GM10266 (cell line): ENCODE measurements around the gene TNFRSF19.

ENCODE experiments used
- DNase-seq: peaks from one replicate; pipeline ENCODE4 v3.0.0; 2012; ENCODE audit errors: extremely low spot score
- TF ChIP-seq, protein P1 (sequence below): IDR thresholded peaks from 2 replicates; pipeline ENCODE4 v1.5.1; 2012; ENCODE audit warnings: mild to moderate bottlenecking, low read depth; ENCODE audit not compliant: control insufficient read depth, insufficient read depth; ENCODE audit errors: missing control alignments

TNFRSF19 gene

GRCh38 chr13:23655321-23655720, 85.1 kb downstream of the TNFRSF19 start:
- TF ChIP-seq, protein P1, sequence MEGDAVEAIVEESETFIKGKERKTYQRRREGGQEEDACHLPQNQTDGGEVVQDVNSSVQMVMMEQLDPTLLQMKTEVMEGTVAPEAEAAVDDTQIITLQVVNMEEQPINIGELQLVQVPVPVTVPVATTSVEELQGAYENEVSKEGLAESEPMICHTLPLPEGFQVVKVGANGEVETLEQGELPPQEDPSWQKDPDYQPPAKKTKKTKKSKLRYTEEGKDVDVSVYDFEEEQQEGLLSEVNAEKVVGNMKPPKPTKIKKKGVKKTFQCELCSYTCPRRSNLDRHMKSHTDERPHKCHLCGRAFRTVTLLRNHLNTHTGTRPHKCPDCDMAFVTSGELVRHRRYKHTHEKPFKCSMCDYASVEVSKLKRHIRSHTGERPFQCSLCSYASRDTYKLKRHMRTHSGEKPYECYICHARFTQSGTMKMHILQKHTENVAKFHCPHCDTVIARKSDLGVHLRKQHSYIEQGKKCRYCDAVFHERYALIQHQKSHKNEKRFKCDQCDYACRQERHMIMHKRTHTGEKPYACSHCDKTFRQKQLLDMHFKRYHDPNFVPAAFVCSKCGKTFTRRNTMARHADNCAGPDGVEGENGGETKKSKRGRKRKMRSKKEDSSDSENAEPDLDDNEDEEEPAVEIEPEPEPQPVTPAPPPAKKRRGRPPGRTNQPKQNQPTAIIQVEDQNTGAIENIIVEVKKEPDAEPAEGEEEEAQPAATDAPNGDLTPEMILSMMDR: no peak
- no peak for DNase-seq

- TF ChIP-seq, protein P1: no peak
These were observed 86.6 kb downstream of the TNFRSF19 start for GRCh38 chr13:23656637-23657371.

DNA sequence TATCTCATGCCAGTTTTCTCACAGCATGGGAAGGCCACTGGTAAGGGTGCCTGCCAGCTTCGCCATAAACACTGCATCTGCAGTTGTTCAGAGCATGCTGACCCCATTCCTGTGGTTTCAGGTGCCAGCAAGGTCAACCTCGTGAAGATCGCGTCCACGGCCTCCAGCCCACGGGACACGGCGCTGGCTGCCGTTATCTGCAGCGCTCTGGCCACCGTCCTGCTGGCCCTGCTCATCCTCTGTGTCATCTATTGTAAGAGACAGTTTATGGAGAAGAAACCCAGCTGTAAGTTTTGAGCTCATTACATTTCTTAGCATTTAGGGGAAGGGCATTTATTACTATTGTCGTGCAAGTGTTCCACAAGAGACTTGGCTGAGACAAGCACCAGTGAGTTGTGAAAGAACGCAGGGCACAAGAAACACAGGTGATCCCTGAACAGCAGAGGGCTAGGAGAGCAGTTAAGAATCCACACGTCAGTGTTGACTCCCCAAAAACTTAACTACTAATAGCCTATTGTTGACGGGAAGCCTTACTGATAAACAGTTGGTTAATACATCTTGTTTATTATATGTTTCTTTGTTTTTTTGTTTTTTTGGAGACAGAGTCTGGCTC, 88.8 kb downstream of the TNFRSF19 start:
- TF ChIP-seq, protein P1: no peak
- no peak for DNase-seq

More at GRCh38 chr13:23656637-23657371, 86.6 kb downstream of the TNFRSF19 start:
- peak; percentile 40 for DNase-seq

GRCh38 chr13:23660249-23660648, 90.0 kb downstream of the TNFRSF19 start:
- DNase-seq: no peak

GRCh38 chr13:23666582-23666981, 96.4 kb downstream of the TNFRSF19 start:
- DNase-seq: no peak
- TF ChIP-seq, protein P1: no peak

More at GRCh38 chr13:23660249-23660648, 90.0 kb downstream of the TNFRSF19 start:
- TF ChIP-seq, protein P1: no peak

- no peak for DNase-seq
- TF ChIP-seq, protein P1: no peak
These were observed 97.5 kb downstream of the TNFRSF19 start for GRCh38 chr13:23667750-23668149.

DNA sequence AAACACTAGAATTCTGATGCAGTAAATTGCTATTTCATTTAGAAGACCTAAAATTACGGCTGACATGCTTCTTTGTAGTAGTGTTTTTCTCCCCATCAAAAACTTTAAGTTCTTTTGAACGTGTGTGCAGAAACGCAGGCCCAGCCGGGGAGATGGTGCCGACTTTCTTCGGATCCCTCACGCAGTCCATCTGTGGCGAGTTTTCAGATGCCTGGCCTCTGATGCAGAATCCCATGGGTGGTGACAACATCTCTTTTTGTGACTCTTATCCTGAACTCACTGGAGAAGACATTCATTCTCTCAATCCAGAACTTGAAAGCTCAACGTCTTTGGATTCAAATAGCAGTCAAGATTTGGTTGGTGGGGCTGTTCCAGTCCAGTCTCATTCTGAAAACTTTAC, 98.3 kb downstream of the TNFRSF19 start:
- TF ChIP-seq, protein P1: no peak
- no peak for DNase-seq
